T-cell (primary cell): ENCODE measurements around the gene OSBPL3. TPM values are rescaled to one million over a fixed set of nuclear protein-coding genes. Genes with fewer than 3 reads are reported as not detected.

ENCODE experiments used
- ATAC-seq, 4 experiments: fragments of 200-7000 bp in 3 of 4; fragments of 150-1000 bp in 1 of 4; cut with Tn5 transposase; replicated peaks in 1 of 4; 1 replicate in 3 of 4; 2 replicates in 1 of 4; pipeline ENCODE4 v1.10.0; 2021; ENCODE audit warnings: moderate library complexity in 3 of 4, mild to moderate bottlenecking in 2 of 4, moderate number of reproducible peaks in 1 of 4
- CTCF ChIA-PET, 2 donors: fragments of 300-600 bp; sonication (Branson Sonifier 250); formaldehyde crosslinking; loops; one replicate each; lab custom pipeline; 2022; ENCODE audit warnings: antibody characterized with exemption in 2 of 2; lab: Charles Lee
- POLR2A ChIA-PET, 2 donors: fragments of 300-600 bp; sonication (Branson Sonifier 250); formaldehyde crosslinking; loops; one replicate each; lab custom pipeline; 2022; ENCODE audit warnings: antibody characterized with exemption in 2 of 2; lab: Charles Lee
- DNase-seq, 35 experiments: peaks; one replicate each; pipeline versions ENCODE4 v3.0.0 to v3.0.0-alpha.2; 2013 to 2023
- H3K27ac ChIP-seq: one replicate; pipeline ENCODE4 v1.5.1; 2013; ENCODE audit warnings: low read length
- H3K27me3 ChIP-seq, 2 experiments: replicated peaks in 1 of 2; 1 replicate in 1 of 2; 2 replicates in 1 of 2; pipeline versions ENCODE4 v1.6.1 to v1.7.0; 2013; ENCODE audit warnings: low read length in 1 of 2, mixed read lengths in 1 of 2; ENCODE audit not compliant: control insufficient read depth in 2 of 2, insufficient read depth in 2 of 2; ENCODE audit errors: extremely low read depth in 1 of 2
- H3K36me3 ChIP-seq, 2 donors: 1 replicate in 1 of 2; 2 replicates in 1 of 2; pipeline versions ENCODE4 v1.6.1 to v1.7.0; 2013; ENCODE audit warnings: low read length in 1 of 2; ENCODE audit not compliant: control insufficient read depth in 2 of 2, insufficient read depth in 1 of 2; ENCODE audit errors: extremely low read depth in 1 of 2
- H3K4me1 ChIP-seq, 2 experiments: 1 replicate in 1 of 2; 2 replicates in 1 of 2; pipeline versions ENCODE4 v1.6.1 to v1.7.0; 2013; ENCODE audit warnings: low read length in 2 of 2, mixed read lengths in 1 of 2; ENCODE audit not compliant: insufficient read depth in 2 of 2, control insufficient read depth in 1 of 2; ENCODE audit errors: extremely low read depth in 1 of 2
- H3K4me3 ChIP-seq, 2 donors: 1 replicate in 1 of 2; 2 replicates in 1 of 2; pipeline versions ENCODE4 v1.5.1 to v1.7.0; 2013; ENCODE audit warnings: mild to moderate bottlenecking in 2 of 2, low read length in 1 of 2, moderate library complexity in 1 of 2; ENCODE audit not compliant: control insufficient read depth in 1 of 2; ENCODE audit errors: extremely low read depth in 1 of 2
- H3K9me3 ChIP-seq: 2 replicates; pipeline ENCODE4 v1.7.0; 2013
- H3K27ac Mint-ChIP-seq, 2 donors: one replicate each; pipeline ENCODE4 v1.8.0; 2020 to 2021; ENCODE audit warnings: mild to moderate bottlenecking in 2 of 2, mixed read lengths in 2 of 2
- H3K27me3 Mint-ChIP-seq, 2 donors: one replicate each; pipeline ENCODE4 v1.8.0; 2021 to 2022; ENCODE audit warnings: mixed read lengths in 2 of 2
- H3K36me3 Mint-ChIP-seq: one replicate; pipeline ENCODE4 v1.8.0; 2021; ENCODE audit warnings: mixed read lengths
- H3K4me1 Mint-ChIP-seq, 3 donors: one replicate each; pipeline ENCODE4 v1.8.0; 2020 to 2022; ENCODE audit warnings: mixed read lengths in 3 of 3, mild to moderate bottlenecking in 1 of 3
- H3K4me3 Mint-ChIP-seq, 3 donors: one replicate each; pipeline ENCODE4 v1.8.0; 2020 to 2022; ENCODE audit warnings: mild to moderate bottlenecking in 3 of 3, mixed read lengths in 3 of 3, moderate library complexity in 3 of 3
- H3K9me3 Mint-ChIP-seq, 3 donors: one replicate each; pipeline ENCODE4 v1.8.0; 2020 to 2022; ENCODE audit warnings: mixed read lengths in 3 of 3
- WGBS: methylation state at CpG from one replicate; pipeline ENCODE4 v1.1.5; 2013; ENCODE audit warnings: missing lambda C conversion rate; ENCODE audit not compliant: insufficient coverage; 5-methylcytosine and 5-hydroxymethylcytosine counted together
- total RNA-seq, 35 experiments: library from RNA in 6 of 35; stranded (reverse) in 6 of 35; fragments of 120-200 nt in 1 of 35; gene quantifications; one replicate each; pipeline versions ENCODE4 v1.2.1 to v1.2.4 and lab custom pipeline; 2013 to 2026

OSBPL3 gene
- total RNA-seq, 5 donors from 2014 or later (not counting 1 experiment from before 2014, with no cell fraction given): 30.2 to 62.7 (median 54.7) TPM

DNA sequence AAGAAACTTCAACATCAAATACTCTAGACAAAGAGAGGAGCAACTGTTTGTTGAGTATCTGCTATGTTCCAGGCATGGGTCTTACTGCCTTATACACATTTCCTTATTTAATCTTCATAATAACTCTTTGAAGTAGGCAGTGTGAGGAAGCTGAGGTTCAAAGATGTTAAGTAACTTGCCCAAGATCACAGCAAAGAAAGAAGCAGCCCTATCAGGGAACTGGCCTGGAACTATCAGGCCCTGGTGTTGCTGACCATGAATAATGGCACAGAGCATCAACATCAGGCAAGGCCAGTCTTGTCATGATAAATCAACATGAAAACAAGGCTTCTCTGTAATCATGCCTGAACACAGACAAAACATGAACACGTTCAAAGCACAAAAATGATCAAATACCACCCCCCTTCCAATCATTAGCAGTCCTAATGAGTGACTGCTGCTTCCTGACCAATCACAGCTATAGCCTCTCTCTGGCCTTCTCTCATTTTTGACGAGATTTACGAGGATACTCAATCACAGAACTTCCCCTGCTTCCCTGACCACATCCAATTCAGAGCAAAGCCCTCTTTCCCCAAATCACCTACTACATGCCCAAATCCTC is 225.0 kb downstream of the OSBPL3 start:
- H3K36me3 Mint-ChIP-seq: no peaks in the 10 kb centered on the region
- peaks cover 21 to 43% of the 10 kb centered on the region in 2 donors for H3K27me3 Mint-ChIP-seq
- ChIA-PET CTCF (no interaction called here), POLR2A (no interaction called here)
- no peaks in the 10 kb centered on the region for H3K9me3 ChIP-seq
- ATAC-seq (no peak), DNase-seq (no peak)
- WGBS: 92% methylated on average over 3 of the region's 3 CpGs
- no peak overlapping the region for H3K4me3 Mint-ChIP-seq
- no peak overlapping the region for H3K27ac ChIP-seq
- H3K36me3 ChIP-seq: no peaks in the 10 kb centered on the region
- no peak overlapping the region for H3K4me3 ChIP-seq
- H3K4me1 Mint-ChIP-seq: peaks cover 23 to 27% (median 27%) of the 10 kb centered on the region in 3 donors
- H3K4me1 ChIP-seq: peaks cover 6 to 18% of the 10 kb centered on the region in 2 experiments
- H3K9me3 Mint-ChIP-seq: no peaks in the 10 kb centered on the region
- H3K27me3 ChIP-seq: peaks cover 9 to 28% of the 10 kb centered on the region in 2 experiments
- H3K27ac Mint-ChIP-seq: no peak overlapping the region

DNA sequence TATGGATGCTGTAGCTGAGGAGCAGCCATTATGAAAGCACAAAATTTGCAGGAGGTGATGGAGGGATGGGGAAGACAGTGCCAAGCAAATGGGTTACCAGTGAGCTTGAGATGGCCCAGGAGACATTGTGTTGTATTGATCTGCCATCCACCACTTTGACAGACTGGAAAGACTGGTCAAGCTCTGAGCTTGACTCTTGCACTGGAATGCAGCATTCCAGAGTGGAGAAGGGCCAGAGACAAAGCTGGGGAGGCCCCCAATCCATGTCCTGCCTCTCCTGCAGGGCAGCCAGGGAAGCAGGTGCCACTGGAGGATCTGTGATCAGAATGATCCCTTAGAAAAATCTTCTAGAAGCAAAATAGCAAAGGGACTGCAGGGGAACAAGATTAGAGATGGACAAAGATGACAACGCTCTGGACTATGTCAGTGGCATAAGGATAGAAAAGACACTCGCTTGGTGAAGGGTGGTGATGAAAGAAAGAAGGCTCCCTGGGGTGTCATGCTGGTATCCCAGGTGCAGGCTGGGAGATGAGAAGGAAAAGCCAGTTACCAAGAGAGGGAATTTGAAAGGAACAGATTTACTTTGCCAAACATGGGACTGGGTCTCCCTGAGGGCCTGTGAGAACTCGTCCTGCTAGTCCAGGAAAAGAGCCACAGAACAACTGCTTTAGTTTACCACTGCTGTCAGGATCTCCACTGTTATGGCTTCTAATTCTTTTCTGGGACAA is 227.7 kb downstream of the OSBPL3 start:
- Mint-ChIP-seq H3K9me3 (no peaks in the 10 kb centered on the region), H3K4me3 (no peak overlapping the region), H3K4me1 (peaks cover 22 to 23% (median 22%) of the 10 kb centered on the region in 3 donors), H3K27ac (no peak overlapping the region), H3K27me3 (peaks cover 5 to 32% of the 10 kb centered on the region in 2 donors), H3K36me3 (no peaks in the 10 kb centered on the region)
- Histone ChIP-seq H3K9me3 (no peaks in the 10 kb centered on the region), H3K36me3 (no peaks in the 10 kb centered on the region), H3K27ac (no peak overlapping the region), H3K27me3 (peaks cover 3 to 13% of the 10 kb centered on the region in 2 experiments), H3K4me1 (peaks cover 6 to 12% of the 10 kb centered on the region in 2 experiments), H3K4me3 (no peak overlapping the region)
- ChIA-PET CTCF (interaction anchor here in 1 of 2 donors (0.6 kb wide), 1 partner anchor 148 kb away, joined by 3 read pairs; no protein-coding TSS in a partner anchor), POLR2A (no interaction called here)
- DNase-seq: no peak
- 81% methylated on average over 3 of the region's 3 CpGs for WGBS
- ATAC-seq: no peak

DNA sequence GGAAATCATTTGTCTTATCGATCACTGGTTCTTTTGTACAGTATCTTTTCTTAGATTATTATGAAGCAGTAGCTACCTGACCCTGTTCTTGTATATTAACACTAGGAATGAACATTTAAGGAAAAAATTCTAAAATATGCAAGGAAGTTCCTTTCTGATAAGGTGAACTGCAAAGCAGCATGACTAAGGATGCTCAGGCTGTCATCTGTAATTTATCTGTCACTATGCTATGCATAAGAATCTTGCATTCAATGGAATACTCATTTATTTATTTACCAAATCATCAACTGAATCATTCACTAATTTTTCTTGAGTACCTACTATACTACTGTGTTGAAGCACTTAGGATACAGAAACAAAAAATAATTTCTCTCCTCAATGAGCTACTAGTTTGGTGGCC is 228.5 kb downstream of the OSBPL3 start:
- H3K4me1 ChIP-seq: peaks cover 5 to 6% of the 10 kb centered on the region in 2 experiments
- peaks cover 3 to 9% of the 10 kb centered on the region in 2 experiments for H3K27me3 ChIP-seq
- peaks cover 5 to 28% of the 10 kb centered on the region in 2 donors for H3K27me3 Mint-ChIP-seq
- CTCF ChIA-PET: interaction anchor here in 1 of 2 donors (0.6 kb wide), 1 partner anchor 149 kb away, joined by 3 read pairs; no protein-coding TSS in a partner anchor
- POLR2A ChIA-PET: no interaction called here
- H3K4me1 Mint-ChIP-seq: peaks cover 19% of the 10 kb centered on the region in 3 donors
- no peaks in the 10 kb centered on the region for H3K36me3 ChIP-seq
- DNase-seq: no peak
- no peaks in the 10 kb centered on the region for H3K9me3 Mint-ChIP-seq
- H3K4me3 ChIP-seq: no peak overlapping the region
- H3K9me3 ChIP-seq: no peaks in the 10 kb centered on the region
- H3K4me3 Mint-ChIP-seq: no peak overlapping the region
- no CpG with 5 or more reads among the region's 1 CpG for WGBS
- no peak for ATAC-seq
- no peak overlapping the region for H3K27ac Mint-ChIP-seq
- H3K27ac ChIP-seq: no peak overlapping the region
- no peaks in the 10 kb centered on the region for H3K36me3 Mint-ChIP-seq

DNA sequence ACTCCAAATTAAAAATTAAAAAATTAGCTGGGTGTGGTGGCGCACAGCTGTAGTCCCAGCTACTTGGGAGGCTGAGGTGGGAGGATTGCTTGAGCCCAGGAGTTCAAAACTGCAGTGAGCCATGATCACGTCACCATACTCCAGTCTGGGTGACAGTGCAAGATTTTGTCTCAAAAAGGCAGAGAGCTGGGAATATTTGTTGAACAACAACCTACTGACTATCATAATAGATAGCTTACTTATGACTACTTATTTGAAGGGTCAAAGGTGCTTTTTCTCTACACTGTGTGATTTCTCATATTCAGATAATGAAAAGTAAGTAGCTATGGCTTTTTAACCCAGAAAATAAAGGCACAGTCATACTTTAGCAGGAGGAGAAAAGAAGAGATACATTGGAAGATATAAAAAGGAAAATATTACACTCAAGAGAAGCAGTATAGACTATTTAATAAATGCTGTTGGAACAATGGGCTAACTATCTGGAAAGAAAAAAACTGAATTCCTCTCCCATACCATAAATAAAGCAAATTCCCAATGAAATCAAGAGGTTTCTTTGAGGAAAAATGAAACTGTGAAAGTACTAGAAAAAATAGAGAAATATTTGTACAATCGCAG is 229.4 kb downstream of the OSBPL3 start:
- H3K36me3 Mint-ChIP-seq: no peaks in the 10 kb centered on the region
- Histone ChIP-seq H3K4me1 (peaks cover 0 to 3% of the 10 kb centered on the region in 2 experiments), H3K9me3 (no peaks in the 10 kb centered on the region), H3K36me3 (no peaks in the 10 kb centered on the region), H3K4me3 (no peak overlapping the region), H3K27ac (no peak overlapping the region), H3K27me3 (peaks cover 1 to 3% of the 10 kb centered on the region in 2 experiments)
- ChIA-PET CTCF (interaction anchor here in 1 of 2 donors (0.6 to 1.2 kb wide), 2 partner anchors 62 to 1695 kb away, joined by 3 to 4 read pairs; no protein-coding TSS in a partner anchor), POLR2A (no interaction called here)
- WGBS: no CpG with 5 or more reads among the region's 3 CpGs
- peaks cover 5 to 18% of the 10 kb centered on the region in 2 donors for H3K27me3 Mint-ChIP-seq
- H3K9me3 Mint-ChIP-seq: no peaks in the 10 kb centered on the region
- ATAC-seq (no peak), DNase-seq (no peak)
- peaks cover 9 to 10% (median 9%) of the 10 kb centered on the region in 3 donors for H3K4me1 Mint-ChIP-seq
- H3K27ac Mint-ChIP-seq: no peak overlapping the region
- H3K4me3 Mint-ChIP-seq: no peak overlapping the region

DNA sequence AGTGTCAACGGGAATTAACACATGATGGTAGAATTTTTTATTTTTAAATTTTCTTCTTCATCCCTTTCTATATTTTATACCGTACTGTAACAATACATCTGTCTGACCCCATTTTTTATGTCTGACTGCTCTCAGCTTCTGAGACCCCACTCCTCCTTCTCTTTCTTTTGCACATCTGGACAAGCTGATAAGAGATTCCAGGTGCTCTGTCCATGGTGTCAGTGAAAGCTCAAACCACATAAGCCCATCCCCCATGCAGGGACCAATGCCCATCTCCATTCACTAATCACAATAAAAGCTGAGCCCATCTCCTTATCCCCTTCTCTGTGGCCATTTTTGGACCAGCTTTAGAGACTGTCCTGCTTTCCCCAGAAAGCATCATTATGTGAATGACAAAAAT is 231.5 kb downstream of the OSBPL3 start:
- no CpG with 5 or more reads among the region's 2 CpGs for WGBS
- no peak overlapping the region for H3K4me3 ChIP-seq
- ChIA-PET CTCF (no interaction called here), POLR2A (no interaction called here)
- H3K27me3 ChIP-seq: peaks cover 0 to 5% of the 10 kb centered on the region in 2 experiments
- H3K9me3 Mint-ChIP-seq: no peaks in the 10 kb centered on the region
- H3K36me3 ChIP-seq: no peaks in the 10 kb centered on the region
- no peak overlapping the region for H3K4me3 Mint-ChIP-seq
- H3K27ac ChIP-seq: no peak overlapping the region
- H3K27me3 Mint-ChIP-seq: peaks cover 8 to 16% of the 10 kb centered on the region in 2 donors
- H3K27ac Mint-ChIP-seq: no peak overlapping the region
- H3K36me3 Mint-ChIP-seq: no peaks in the 10 kb centered on the region
- no peaks in the 10 kb centered on the region for H3K4me1 Mint-ChIP-seq
- H3K9me3 ChIP-seq: no peaks in the 10 kb centered on the region
- ATAC-seq (no peak), DNase-seq (no peak)
- H3K4me1 ChIP-seq: no peaks in the 10 kb centered on the region
